Astrocyte of the hippocampus (primary cell): ENCODE measurements around the gene HS3ST4.
"Not testable (repeated sequence)": the region's sequence is repeated elsewhere in the genome, so short reads cannot be mapped to it uniquely, and the experiment has no call there.

ENCODE experiments used
- DNase-seq: peaks from one replicate; pipeline ENCODE4 v3.0.0; 2011; ENCODE audit warnings: low read depth, low spot score

Gene HS3ST4

DNA sequence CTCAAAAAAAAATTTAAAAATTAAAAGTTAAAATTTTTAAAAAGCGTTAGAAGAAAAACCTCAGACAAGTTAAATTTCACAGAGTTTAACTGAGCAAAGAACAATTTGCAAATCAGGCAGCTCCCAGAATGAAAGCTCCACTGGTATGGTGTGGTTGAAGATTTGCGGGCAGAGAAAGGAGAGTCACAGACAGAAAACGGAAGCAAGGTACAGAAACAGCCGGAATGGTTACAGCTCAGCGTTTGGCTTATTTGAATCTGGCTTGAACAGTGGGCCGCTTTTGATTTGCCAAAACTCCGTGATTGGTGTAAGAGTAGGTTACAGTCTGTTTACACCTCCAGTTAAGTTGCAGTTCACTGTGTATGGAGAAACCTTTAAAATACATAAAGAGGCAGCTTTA, 297.1 kb downstream of the HS3ST4 start:
- DNase-seq: no peak

- DNase-seq: no peak
Observed at GRCh38 chr16:25996052-25996451, 304.3 kb downstream of the HS3ST4 start.

DNA sequence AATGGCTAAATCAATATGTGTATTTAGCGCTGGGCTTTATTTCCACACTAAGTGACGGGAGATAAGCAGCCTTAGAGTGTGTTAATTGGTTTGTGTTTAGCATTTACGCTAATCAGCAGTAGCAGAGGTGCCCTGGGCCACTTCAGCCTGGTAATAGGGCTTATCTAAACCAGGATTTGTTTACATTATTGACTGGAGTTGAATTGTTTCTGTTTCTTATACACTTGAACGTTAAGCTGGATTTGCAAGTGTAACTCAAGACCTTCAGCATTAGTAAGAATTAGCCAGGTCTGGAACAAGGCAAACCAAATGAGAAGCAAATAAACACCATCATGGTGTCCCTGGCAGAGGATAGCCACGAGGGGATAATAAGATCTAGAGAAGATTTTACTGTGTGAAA, 313.6 kb downstream of the HS3ST4 start:
- DNase-seq: no peak

- no peak for DNase-seq
Observed at GRCh38 chr16:26012376-26012775, 320.6 kb downstream of the HS3ST4 start.

DNA sequence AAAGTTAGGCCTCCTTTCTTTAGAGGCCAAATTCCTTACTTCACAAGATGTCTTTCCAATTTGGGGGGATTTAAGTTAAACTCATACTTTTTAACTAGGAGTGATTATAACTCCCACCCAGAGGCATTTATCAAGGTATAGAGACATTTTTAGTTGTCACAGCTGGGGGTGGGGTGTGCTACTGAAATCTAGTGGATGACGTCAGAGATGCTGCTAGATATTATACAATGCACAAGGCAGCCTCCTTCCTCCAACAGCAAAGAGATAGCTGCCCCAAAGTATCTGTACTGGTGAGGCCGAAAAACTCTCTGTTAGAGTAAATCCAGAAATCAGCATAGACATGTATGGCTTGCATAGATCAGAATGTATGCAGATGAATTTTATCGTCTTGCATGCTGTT, 324.0 kb downstream of the HS3ST4 start:
- no peak for DNase-seq

GRCh38 chr16:26016989-26017388, 325.2 kb downstream of the HS3ST4 start:
- DNase-seq: no peak

GRCh38 chr16:26019381-26020242, 327.9 kb downstream of the HS3ST4 start:
- no peak for DNase-seq

DNA sequence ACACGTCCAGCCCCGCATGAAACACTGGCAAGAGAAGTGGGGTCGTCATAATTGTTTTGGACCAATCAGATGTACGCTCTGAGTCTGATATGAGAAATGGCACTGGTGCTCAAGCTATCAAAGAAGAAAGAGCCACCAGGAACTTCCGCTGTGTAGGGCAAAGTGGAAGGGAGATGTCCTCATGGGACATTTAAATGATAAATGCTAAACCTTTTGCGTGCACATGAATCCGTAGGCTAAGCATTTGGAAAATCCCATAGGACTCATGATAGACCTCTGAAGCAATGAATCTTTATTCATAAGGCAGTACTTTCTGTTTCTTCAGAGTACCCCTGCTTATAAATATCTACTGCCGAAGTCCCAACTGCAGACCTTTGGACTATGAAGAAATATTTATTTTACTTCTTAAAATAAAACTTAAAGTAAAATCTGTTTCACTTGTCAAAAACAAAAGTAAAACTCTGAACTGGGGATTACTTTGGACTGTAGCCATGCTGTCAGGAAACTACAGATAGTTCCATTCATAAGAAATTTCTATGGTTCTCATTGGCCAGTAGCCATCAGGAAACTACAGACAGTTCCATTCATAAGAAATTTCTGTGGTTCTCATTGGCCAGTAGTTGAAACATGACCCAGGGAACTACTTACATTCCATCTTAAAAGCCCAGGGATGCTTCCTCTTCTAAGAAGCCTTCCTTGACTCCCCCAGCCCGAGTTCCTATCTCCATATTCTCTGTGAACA, 335.1 kb downstream of the HS3ST4 start:
- DNase-seq: no peak

DNA sequence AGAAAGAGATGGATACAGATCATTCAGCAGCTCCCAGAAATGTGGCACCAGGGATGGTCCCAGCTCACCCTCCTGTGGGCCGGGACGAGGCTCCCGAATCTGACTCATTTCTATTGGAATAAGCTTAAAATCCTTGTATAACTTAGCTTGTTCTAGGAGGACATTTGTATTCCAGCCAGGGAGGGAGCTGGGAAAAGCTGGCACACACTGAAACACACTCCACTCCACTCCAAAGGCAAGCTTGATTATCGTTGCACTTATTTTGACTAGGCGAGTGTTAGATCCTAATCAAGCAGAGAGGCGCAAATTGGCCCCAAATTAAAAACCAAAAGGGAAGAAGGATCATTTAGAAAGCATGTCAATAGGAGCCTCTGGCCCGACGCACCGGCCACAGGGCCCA, 339.5 kb downstream of the HS3ST4 start:
- DNase-seq: no peak

- DNase-seq: not testable (repeated sequence)
Observed at GRCh38 chr16:26032661-26033060, 340.9 kb downstream of the HS3ST4 start.

- no peak for DNase-seq
Observed at GRCh38 chr16:26041952-26042668, 350.4 kb downstream of the HS3ST4 start.

DNA sequence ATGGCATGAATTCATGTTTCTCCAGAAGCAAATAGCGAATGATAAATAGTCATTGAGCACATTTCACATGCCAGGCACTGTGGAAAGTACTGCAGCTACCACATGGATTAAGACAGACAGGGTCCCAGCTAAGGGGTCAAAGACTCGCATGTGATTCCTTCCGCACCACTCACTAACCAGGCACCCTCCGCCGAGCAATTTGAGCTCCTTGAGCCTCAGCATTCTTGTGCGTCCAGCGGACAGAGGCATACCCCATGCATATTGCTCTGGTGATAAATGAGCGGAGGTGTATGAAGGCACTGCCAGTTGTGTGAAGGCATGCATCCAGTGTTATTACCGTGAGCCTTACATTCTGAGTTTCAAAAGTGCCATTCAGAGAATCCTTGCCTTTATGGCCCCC, 358.7 kb downstream of the HS3ST4 start:
- DNase-seq: no peak

- no peak for DNase-seq
Observed at GRCh38 chr16:26051063-26051462, 359.3 kb downstream of the HS3ST4 start.

DNA sequence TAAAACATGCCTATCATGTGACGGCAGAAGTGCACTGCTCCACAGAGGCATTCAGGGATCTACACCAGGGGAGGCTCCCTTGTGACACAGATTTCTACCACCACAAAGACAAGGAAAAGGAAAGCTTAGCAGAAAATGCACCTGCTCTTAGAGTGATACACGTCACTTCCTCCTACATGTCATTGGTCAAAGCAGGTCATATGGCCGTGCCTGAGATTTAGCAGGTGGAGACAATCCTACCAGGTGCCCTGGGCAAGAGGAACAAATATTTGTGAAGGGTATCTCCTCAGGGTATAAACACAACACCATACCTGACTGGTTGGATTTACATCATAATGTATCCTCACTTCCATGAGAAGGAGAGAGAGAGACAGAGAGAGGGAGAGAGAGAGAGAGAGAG, 362.1 kb downstream of the HS3ST4 start:
- DNase-seq: no peak

DNA sequence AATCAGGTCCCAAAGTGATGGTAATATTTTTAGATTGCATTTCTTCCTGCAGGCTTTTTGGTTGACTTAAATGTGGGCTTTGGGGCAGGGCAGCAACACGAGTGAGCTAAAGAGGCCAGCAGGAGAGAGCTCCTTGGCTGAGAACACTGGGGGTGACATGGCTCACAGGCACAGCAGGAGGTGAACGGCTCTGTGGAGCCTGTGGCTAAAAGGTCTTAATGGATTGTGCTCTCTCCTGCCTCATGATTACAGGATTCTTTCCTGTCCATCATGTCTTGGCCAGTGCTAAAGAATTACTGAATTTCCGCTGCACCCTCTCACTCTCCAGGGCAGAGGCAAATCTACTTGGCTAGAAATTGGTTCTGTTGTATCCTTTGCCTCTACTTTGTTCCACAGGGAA, 366.6 kb downstream of the HS3ST4 start:
- DNase-seq: no peak

DNA sequence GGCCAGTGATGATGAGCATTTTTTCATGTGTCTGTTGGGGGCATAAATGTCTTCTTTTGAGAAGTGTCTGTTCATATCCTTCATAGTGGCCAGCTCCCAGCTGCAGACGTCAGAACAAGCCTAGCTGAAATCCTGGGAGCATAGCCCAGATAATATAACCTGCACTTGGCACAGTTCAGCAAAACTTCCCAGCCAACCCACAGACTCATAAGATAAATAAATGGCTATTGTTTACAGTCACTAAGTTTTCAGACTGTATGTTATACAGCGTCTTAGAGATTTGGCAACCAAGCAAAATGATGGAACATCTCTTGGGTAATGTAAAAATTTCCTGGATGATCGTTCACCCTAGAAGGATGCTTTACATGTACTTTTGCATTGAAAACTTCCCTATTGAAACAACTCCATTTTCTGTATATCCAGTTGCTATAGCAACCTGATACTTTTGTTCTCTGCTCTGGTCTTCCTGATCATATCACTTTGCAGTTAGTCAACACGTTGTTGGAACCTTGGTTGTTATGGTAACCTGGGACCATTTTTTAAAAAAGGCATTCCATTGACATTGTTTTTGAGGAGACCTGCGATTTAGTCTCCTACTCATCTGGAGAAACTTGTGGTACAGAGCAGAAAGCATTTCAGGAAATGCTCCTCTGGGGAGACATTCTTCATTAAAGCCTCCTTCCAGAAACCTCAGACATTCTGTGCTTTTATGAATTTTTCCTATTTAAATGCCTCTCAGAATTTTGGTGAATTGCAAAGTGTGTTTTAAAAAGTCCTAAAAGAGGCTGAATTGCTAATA, 378.7 kb downstream of the HS3ST4 start:
- DNase-seq: no peak

DNA sequence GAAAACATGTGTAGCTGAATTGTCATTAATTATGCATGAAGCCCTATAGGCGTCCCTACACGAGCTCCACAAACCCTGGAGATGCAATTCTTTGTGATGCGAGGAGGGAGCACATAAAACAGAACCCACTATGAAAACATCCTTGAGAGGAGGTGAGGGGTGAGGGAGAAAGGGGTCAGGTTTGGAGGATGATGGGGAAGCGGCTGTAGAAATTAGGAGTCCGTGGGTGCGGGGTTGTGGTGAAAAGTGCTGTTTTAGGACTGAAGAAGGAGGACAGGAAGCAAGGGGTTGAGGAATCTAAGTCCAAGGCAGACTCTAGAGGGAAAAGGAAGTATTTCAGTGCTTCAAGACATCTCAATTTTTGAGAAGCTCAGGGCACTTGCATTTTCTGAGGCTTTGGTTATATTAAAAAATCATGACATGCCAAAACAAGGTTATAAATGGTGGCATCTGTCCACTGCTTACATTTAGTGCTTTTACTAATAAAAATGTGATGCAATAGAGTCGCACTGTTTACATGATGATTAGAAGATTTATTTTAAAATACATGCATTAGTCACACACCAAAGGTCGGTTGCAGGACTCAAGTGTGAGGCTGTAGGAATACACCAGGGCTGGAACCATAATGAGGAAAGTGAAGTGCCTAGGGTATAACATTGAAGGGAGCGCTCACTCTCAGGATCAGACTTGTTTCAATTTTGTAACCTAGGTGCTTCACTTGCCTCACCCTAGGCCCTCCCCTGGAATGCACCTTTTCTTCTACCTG, 379.5 kb downstream of the HS3ST4 start:
- DNase-seq: no peak

DNA sequence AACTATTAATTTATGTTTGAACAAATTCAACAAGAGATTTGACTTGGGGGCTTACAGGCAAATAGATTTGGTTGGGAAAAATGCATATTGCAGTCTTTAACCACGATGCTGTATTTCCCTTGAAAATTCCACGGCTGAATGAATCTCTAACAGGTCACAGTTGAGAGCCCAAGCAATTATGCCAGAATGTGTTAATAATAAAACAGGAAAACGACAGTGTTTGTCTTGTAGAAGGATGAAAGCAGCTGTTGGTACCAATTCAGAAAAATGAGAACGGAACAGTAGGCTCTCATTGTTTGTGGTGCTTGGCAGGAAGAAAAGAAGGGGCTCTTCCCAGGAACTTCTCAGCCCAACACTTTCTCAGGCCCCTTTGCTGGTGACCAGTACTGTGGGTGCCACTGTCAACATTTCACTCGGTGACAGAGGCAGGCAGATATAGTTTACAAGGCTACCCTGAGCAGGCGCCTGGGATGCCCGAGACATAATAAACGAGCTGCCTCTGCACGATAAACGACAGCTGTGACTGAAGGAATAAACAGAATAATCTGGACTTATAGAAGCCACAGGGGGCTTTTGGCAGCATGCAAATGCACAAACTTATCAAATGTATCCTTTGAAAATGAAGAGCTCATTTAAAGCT, 387.1 kb downstream of the HS3ST4 start:
- no peak for DNase-seq

- DNase-seq: no peak
Observed at GRCh38 chr16:26087091-26087490, 395.3 kb downstream of the HS3ST4 start.

- DNase-seq: no peak
Observed at GRCh38 chr16:26091511-26091910, 399.8 kb downstream of the HS3ST4 start.
